Measurements from ENCODE around the gene UTF1.

DNA sequence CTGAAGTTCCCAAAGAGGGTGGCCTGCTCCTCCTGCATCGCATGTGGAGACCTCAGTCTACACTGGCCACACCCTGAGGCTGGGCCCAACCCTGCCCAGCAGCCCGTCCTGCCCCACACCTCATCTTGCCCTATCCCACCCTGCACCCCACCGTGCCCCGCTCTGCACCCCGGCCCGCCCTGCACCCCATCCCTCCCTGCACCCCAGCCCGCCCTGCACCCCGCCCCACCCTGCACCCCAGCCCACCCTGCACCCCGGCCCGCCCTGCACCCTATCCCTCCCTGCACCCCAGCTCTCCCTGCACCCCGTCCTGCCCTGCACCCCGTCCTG lies 22.2 kb downstream of the UTF1 start:
- TF ChIP-seq, protein P1, sequence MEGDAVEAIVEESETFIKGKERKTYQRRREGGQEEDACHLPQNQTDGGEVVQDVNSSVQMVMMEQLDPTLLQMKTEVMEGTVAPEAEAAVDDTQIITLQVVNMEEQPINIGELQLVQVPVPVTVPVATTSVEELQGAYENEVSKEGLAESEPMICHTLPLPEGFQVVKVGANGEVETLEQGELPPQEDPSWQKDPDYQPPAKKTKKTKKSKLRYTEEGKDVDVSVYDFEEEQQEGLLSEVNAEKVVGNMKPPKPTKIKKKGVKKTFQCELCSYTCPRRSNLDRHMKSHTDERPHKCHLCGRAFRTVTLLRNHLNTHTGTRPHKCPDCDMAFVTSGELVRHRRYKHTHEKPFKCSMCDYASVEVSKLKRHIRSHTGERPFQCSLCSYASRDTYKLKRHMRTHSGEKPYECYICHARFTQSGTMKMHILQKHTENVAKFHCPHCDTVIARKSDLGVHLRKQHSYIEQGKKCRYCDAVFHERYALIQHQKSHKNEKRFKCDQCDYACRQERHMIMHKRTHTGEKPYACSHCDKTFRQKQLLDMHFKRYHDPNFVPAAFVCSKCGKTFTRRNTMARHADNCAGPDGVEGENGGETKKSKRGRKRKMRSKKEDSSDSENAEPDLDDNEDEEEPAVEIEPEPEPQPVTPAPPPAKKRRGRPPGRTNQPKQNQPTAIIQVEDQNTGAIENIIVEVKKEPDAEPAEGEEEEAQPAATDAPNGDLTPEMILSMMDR (IDR thresholded peaks at IDR 0.05): no peak
- no peak for TF ChIP-seq EZH2 (IDR thresholded peaks at IDR 0.05)
